ENCODE results near the gene DENND1A.
"Not testable (repeated sequence)": the region's sequence is repeated elsewhere in the genome, so short reads cannot be mapped to it uniquely, and the experiment has no call there.

The DENND1A gene

DNA sequence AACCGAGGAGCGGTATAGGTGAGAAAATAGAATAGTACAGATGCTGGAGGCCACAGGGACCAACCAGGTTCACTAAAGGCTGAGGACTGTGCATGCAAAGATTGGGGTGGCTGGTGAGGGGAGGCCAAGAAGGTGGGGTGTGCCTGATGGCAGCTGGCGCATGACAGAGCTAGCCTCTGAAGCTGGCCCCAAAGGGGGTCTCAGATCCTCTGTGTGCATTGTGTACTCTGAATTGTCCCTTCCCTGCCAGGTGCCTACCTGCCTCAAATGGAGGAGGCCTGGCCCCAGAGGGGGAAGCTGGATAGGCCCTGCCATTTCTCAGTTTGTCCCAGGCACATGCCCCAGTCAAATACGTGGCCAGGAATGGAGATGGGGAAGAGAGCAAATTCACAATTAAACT is 510.8 kb downstream of the DENND1A start:
- DNase-seq, result no peak

DNA sequence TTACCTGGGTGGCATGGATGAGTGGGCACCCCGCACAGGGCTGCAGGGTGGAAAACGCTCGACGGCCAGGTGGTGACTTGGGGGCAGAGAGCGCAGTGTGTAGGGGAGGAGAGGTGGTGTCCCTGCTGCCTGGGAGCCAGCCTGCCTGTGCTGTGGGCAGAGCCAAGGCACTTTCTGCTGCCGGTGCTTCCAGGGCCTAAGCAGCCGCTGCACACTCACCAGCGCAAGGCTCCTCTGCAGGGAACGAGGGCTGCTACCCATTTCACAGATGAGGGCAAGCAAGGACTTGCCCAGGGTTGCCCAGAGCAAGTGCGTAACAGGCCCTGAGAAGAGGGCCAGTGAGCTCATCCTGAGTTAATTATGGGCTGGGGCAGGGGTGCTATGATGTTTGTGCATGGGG is 511.4 kb downstream of the DENND1A start:
- no peak for DNase-seq

DNA sequence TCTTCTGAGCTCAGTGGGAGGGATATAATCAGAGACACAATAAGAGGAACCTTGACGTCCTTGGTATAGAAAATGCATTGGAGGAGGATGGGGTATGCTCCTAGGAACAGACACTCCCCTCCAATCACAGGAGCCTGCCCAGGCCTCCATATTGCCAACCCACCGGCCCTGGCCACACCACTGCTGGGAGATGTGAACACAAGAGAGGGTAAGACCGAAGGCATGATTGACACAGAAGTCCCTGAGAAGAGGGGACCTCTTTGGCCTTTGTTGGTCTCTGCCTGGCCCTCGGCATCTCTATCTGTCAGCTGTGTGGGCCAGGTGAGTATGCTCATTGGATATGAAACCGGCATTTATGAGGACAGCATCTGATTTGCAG is 511.9 kb downstream of the DENND1A start:
- DNase-seq, result no peak

DNA sequence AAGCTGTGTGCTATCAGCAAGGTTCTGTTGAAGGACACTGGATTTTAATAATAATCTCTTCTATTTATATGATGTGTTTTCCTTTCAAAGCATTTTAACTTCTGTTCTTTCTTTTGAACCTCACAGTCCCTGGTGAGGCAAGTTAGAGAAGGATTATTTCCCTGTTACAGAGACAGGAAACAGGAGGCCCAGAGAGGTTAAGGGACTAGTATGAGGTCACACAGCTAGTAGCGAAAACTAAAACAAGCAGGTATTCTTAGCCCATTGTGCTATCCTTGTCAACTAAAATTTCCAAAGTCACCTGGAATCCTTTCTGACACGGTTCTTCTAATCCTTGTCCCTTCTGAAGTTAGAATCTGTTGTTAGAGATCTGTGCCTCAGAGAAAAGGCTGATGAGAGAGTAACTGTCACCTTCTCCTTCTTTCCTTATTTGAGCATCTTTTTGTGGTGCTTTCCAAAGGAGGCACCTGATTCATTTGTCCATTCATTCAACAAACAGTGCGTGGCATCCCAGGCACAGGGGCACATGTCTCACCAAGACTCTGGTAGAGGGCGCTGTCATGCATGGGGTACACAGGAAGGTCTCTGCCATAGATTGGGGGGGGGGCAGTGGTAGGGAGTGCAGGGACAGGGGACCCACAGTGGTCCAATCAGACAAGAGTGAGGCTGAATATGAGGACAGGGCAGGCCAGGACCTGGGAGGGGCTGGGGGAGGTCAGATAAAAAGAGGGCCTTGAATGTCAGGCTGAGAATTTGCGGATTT is 512.5 kb downstream of the DENND1A start:
- no peak for DNase-seq

DNA sequence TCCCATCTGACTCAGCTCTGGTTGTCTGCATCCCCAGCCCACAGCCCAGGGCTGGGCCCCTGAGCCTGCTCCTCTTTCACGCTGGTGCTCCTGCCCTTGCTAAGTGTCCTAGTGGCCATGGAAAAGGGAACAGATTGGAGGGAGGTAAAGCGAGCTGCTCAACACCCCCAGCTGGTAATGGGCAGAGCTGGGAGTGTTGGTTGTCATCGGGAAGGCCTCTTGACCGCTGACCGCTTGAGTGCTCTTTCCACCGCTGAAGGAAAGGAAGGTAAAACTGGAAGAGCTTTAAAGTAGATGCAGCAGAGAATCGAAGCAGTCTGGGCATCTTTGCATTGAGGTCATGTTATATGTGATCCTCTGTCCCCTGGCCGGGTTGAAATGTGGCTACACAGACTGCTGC is 513.8 kb downstream of the DENND1A start:
- DNase-seq, result no peak

DNA sequence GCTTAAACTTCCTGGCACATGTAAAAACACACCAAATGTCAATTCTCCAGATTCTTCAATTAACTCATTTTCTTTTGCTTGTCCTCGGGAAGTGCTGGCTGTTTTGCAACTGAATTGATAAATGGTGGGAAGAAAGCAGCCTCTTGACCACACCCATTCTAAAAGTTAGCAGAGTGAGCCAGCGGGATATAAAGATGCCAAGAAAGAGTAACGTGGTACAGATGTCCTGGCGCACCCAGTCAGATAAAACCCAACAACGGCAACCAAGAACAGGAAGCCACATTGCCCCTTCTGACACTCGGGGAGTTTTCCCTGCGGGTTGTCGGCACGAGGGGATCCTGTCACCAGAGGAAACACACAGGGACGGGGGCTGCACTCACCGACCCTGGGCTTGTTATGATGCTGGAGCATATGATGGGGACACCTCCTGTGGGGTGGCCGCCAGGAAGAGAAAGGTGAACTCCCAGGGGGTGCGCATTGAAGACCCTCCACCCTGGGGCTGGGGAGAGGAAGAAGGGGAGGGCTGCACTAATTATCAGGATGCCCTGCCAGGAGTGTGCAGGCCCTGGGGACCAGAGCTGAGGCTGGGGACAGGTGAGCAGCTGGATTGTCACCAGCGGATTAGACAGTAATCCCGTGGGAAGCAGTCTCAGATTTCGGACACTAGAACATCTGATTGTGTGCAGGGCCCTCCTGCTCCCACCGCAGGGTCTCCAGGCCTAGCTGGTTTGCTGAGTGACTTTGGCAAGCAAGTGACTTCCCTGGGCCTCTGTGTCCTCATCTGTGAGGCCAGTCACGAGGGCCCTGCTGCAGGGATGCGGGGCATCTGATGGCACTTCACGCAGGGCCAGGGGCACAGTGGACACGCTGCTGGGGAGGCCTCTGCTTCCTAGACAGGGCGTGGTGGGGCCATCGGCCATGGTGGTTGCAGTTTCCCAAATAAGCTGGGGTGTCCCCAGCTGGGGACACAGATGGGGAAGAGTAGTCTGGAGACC is 514.7 kb downstream of the DENND1A start:
- DNase-seq, result no peak

DNA sequence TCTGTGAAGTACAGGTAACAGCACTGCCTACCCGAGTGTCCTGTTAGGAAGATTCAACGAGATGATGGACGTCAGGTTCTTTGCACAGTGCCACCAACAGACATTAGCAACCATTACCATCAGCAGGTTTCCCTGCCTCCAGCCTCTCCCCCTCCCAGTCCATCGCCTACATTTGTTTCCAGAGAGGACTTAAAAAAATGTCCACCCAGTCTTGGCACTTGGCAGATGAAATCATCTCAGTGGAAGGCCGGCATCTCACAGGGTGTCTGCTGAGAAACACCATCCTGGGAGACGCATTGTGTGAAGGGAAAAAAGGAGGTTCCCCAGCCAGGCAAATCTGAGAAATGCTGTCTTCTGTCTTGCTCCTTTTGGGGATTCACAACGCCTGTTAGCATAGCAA is 515.7 kb downstream of the DENND1A start:
- no peak for DNase-seq

DNA sequence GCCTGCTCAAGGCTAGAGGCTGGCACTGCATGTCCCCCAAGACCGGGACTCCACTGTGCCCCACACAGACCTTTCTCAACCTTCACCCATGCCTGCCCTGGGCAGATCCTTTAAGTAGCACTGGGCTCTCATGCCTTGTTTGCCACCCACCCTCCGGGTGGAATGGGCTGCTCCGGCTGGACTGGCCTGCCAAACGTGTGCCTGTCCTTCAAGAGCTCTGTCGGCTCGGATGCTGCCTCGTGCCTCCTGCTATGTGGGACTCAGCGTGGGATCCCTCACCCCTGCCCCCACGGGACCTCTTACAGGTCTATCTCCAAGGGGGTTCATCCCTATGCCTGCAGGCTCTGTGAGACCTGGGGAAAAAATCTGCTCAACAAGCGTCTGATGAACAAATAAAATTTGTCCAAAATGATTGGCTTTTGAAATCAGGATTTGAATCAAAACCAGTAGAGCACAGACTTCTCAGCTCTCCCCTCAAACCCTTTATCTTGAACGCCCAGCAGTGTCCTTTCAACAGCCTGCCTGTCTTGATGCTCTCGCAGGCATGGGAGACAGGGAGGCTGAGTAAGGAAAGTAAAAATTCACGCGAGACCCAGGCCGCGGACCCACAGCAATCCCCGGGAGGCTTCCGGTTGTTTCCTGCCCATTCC is 517.6 kb downstream of the DENND1A start:
- no peak for DNase-seq

DNA sequence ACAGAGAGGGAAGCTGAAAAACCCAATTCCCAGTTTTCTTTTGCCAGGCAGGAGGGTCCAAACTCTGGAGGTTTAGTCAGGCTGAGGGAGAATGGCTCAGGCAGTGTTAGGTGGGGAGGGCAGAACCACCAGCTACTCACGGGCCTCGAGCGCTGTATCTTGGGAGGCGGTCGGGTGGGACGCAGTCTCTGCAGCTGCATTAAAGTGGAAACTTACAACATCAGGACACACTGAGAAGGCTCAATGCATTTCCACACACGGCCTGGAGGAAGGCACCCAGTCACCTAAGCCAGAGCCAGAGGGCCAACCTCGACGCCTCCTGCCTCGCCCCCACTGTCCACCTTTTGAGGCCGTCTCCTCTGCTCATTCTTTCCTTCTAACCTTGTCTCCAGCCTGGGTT is 518.3 kb downstream of the DENND1A start:
- DNase-seq, result no peak

DNA sequence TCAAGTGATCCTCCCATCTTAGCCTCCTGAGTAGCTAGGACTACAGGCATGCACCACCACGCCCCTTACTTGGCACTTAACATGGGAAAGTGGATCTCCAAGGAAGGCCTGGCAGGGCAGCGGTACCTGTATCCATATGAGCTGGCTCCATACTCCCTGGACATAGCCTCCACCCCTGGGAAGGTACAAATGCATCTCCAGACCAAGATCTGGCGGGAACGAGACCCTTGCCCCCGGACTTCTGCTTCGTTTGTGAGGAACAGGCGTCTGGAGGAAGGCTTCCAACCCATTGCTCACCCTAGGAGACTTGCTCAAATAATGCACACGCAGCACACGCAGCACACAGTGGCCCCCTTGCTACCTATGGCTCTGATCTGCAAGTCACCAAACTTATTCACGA is 518.7 kb downstream of the DENND1A start:
- DNase-seq, result no peak

DNA sequence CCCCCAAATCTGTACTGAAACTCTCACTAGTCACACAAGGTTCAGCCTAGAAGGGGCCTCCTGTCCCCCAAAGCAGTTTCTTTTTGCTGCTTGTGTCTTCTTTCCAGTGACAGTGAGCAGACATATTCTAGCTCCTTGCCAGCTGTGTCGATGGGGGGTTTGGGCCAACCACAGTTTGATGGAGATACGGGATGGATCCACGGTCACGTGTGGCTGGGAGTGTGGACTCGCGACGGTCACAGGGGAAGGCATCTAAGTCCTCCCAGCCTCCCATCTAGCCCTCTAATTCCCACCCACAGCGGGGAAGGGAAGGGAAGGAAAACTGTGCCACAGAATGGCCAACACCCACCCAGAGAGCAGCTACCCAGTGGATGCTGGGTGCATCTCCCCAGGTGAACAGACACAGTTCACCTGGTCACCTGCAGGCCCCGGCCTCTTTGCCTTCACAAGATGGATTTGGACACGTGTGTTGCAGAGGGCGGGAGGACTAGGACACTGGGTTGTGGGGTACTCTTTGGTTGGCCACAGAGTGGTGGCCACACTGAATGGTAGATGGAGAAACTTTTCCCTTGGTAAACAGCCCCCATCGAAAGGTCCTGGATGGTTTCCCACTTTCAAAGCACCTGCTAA is 519.5 kb downstream of the DENND1A start:
- no peak for DNase-seq

DNA sequence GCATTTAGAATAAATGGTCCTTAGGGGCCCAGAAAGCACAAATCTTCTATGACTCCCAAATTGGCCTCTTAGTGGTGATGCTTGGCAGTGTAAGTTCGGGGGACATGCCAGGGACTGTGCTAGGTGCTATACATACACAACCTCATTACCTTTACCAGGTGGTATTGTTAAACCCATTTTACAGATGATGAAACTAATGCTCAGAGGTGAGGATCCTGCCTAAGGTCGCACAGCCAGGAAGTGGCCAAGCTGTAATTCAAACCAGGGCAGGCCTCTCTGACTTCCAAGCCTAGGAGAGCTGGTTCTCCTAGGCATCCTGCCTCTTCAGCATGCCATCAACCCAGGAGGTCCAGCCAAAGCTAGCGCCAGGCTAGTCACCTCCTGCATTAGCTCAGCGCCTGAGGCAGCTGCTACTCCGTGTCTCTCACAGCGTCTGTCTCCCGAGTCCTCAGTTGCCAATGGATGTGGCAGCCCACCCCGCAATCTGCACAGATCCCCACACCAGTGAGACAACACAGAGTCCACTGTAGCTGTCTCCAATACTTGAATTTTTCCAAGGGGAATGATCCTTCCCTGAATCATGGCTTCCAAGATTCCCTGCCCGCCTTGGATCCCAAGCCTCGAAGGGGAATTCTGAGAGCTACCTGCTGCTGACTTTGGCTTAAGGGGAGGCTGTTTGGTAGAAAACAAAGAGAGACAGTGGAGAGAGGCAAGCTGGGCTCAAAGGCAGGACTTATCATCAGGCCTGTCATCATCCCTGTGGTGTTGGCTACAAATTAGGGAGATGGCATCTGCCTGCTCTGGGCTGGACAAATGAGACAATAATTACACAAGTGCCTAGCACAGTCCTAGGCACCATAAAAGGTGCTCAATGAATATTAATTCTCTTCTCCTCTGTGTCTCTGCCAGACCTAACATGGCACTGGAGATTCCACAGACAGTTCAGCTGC is 521.3 kb downstream of the DENND1A start:
- no peak for DNase-seq

DNA sequence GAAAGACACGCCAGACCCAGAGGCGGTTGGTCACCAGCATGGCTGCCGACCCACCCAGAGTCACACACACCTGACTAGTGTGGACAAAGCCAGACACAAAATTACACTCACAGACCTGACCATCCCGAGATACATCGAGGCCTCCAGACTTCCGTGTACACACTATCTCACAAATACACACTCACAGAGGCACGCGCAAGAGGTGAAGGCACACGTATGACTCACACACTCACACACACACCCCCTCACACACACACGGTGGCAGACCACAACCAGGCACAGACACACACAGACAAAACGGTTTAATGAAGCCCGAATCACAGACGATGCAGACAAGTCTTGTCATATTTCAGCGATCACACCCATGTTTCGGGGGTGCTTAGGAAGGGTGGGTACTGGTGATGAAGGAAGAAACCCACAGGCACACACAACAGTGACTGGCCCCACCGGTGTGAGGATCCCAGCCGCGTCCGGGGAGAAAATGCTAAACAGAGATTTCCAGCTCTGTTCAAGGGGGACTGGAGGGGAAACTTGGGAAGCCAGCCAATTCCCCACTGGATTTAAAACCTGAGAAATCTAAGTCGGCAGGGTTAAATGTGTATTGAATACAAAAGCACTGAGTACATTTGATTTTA is 522.6 kb downstream of the DENND1A start:
- no peak for DNase-seq

DNA sequence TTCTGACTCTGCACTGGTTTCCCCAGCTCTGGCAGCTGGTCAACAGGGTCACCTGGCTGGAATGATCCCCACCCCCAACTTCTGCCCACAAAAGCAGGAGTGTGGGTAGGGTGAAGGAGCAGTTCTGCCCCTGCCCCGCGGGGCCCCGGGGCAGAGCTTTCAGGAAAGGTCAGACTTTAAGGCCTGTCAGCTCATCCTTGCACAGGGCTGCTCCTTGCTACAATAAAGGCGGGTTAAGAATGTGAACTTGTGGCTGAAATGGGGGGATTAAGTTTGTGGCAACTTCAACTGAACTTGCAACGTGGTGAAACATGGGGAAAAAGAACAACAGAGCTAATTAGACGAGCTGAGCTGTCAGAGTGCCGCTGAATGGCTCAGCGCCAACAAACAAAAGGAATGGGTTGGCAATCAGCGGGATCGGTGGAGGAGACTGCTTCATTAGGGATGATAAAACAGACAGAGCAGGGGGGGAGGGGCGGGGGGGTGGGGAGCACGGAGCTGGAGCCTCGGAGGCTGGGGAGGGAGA is 523.2 kb downstream of the DENND1A start:
- no peak for DNase-seq

DNA sequence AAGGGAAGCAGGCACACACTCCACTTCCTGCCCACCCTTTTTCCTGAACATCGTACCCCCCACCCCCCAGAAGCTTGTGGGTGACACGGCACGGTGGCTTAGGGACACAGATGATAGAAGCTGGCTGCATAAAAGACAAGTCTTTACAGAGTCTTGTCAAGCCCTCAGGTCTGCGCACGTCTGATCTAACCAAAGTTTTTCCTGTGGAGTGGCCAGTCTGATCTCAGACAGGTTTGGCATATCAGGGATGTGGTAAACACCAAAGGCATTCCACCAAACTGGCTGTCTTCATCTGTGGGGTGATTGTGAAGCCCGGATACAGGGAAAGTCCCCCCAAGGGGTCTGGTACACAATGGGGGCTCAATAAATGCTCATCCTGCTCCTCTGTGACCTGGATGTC is 523.9 kb downstream of the DENND1A start:
- no peak for DNase-seq

DNA sequence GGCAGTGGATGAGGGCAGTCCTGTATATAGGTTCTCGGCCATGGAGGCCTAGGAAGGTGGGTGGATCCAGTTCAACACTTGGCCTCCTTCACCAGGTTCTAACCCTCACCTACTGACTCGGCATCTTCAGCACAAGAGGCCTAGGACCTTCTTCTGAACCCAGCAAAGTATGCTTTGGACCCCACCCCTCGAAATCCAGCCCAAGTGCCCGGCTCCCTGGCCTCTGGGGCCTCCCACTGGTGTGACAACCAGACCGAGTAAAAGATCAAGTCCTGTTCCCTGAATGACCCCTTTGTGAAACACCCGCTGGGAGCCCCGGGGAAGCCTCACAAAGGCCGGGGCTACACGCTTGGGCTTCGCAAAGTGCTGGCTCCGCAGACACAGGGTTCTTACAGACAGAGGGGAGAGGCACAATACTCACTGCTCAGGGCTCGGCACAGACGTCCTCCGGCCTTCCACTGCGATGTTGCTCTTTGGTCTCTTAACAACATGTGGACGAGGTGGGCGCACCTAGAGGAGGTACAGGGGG is 526.9 kb downstream of the DENND1A start:
- DNase-seq, result no peak

DNA sequence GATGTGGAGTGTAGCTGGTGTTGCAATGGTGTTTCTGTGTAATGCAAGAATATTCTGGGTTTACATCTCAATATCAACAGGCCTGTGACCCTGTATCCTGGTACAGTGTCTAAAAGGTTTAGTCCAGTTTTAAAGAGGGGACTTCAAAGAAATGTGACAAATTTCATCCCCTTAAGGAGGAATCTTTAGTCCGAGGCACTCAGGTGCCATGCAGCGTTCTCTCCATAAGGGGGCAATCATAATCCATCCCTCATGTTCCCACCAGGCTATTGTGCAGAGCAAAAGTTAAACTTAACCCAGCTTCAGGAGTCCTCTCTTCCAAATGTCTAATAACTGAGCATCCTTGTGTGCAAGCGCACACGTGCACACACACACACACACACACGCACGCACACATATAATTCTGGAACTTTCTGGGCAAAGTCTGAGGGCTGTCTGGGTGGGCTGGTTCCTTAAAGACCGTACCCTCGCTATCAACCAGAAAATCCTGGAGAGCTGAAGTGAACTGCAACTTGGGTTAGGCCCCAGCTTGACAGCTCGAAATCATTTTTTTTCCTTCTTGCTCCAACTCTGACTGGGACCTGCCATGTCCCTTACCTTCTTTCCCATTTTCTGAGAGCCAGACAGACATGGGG is 527.9 kb downstream of the DENND1A start:
- DNase-seq, result no peak

DNA sequence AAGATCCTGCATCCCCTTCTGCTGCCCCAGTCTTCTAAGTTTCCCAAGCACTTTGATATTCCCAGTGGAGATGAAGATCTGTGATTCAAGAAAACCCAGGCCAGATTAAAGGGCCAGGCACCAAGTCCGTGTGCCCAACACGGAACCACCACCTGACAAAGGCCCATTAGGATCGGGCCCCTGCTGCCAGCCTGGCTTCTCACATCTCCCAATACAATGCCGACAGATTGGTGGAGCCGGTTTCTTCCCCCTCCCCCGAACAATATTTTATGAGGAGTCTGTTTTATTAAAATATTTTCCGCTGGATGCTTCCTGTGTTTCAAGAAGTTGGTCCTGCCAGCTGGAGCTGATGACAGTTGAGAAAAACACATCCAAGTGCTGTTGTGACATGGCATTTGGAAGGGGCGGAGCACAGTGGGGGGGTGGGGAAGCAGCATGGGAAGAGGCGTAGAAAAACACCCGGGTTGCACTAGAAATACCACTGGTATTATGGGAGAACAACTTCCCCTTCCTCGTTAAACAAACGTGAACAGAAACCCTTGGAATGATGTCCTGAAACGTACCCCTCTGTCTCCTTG is 528.9 kb downstream of the DENND1A start:
- no peak for DNase-seq

DNA sequence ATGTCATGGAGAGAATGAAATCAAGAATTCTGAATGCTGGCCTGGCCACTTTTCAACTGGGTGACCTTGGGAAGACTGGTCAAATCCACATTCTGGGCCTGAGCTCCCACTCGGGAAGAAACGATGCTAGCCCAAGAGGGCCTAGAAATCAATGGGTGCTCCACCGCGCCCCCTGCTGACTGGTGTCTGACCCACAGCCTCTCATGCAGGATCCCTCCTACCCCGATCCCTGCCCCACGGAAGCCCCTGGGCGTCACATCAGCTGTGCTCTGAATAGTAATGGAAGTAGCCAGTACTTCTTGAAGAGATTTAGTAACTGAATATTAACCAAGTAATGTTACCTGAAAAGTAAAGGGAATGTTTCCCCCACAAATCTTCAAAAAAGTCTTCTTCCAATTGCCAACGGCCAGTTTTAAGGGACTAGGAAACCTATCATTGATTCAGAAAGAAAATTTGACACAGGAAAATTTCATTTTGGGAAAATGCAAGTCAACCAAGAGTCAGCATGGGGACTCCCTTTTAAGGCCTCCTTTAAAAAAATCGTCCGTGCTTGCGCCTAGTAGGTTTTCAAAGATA is 530.0 kb downstream of the DENND1A start:
- DNase-seq, result no peak

DNA sequence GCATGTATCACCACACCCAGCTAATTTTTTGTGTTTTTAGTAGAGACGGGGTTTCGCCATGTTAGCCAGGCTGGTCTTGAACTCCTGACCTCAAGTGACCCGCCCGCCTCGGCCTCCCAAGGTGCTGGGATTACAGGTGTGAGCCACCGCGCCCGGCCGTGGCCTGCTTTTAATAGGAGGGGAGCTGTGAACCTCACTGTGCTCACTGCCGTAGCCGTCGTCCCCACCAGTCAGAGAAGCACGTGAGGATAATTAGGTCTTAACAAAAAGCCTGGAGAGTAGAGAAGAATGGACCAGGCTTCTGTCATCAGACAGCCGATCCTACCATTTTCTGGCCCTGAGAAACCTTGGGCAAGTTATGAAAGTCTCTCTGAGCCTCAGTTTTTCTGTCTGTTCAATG is 531.0 kb downstream of the DENND1A start:
- DNase-seq, result not testable (repeated sequence)

All from KG1 (cell line).